Activated CD4-positive, alpha-beta T cell treated with anti-CD3 and anti-CD28 coated beads for 4 hours (primary cell): Measurements from ENCODE around the gene SORBS2.

Experiments
- DNase-seq, 2 donors: peaks; one replicate each; pipeline ENCODE4 v3.0.0-alpha.2; 2020

SORBS2 gene

GRCh38 chr4:185666156-185666555 is 145.8 kb downstream of the SORBS2 start:
- no peak for DNase-seq

GRCh38 chr4:185665655-185666054 is 146.3 kb downstream of the SORBS2 start:
- no peak for DNase-seq

- no peak for DNase-seq
Measured at GRCh38 chr4:185664481-185664880, 147.5 kb downstream of the SORBS2 start.

- no peak for DNase-seq
Measured at GRCh38 chr4:185662030-185662778, 149.8 kb downstream of the SORBS2 start.

GRCh38 chr4:185660340-185660739 is 151.7 kb downstream of the SORBS2 start:
- DNase-seq = no peak

GRCh38 chr4:185657699-185658098 is 154.3 kb downstream of the SORBS2 start:
- DNase-seq = no peak

GRCh38 chr4:185657183-185657582 is 154.8 kb downstream of the SORBS2 start:
- no peak for DNase-seq

GRCh38 chr4:185656467-185656931 is 155.5 kb downstream of the SORBS2 start:
- DNase-seq = no peak

- DNase-seq = no peak
Measured at GRCh38 chr4:185654965-185655554, 156.9 kb downstream of the SORBS2 start.

GRCh38 chr4:185654311-185654710 is 157.7 kb downstream of the SORBS2 start:
- DNase-seq = no peak

GRCh38 chr4:185651851-185652250 is 160.1 kb downstream of the SORBS2 start:
- DNase-seq = no peak

- no peak for DNase-seq
Measured at GRCh38 chr4:185651137-185651677, 160.8 kb downstream of the SORBS2 start.

- DNase-seq = no peak
Measured at GRCh38 chr4:185648631-185649030, 163.4 kb downstream of the SORBS2 start.

GRCh38 chr4:185645403-185645802 is 166.6 kb downstream of the SORBS2 start:
- no peak for DNase-seq

GRCh38 chr4:185644408-185644807 is 167.6 kb downstream of the SORBS2 start:
- DNase-seq = no peak

GRCh38 chr4:185642907-185643306 is 169.1 kb downstream of the SORBS2 start:
- no peak for DNase-seq

GRCh38 chr4:185640811-185641675 is 171.0 kb downstream of the SORBS2 start:
- no peak for DNase-seq

- DNase-seq = no peak
Measured at GRCh38 chr4:185638548-185639301, 173.3 kb downstream of the SORBS2 start.

GRCh38 chr4:185638093-185638492 is 173.9 kb downstream of the SORBS2 start:
- no peak for DNase-seq

GRCh38 chr4:185637163-185637875 is 174.7 kb downstream of the SORBS2 start:
- DNase-seq = no peak

- DNase-seq = no peak
Measured at GRCh38 chr4:185634066-185634652, 177.8 kb downstream of the SORBS2 start.
